HCT116 (cell line): ENCODE results near the gene OR11H7. TPM values are rescaled to one million over a fixed set of nuclear protein-coding genes. Genes with fewer than 3 reads are reported as not detected.

ENCODE experiments used
- ATAC-seq: fragments of 200-7000 bp; cut with Tn5 transposase; 2 replicates; pipeline ENCODE4 v1.9.1; 2020; ENCODE audit warnings: mild to moderate bottlenecking, moderate library complexity
- BruUV-seq: library from RNA; stranded (reverse); fragments of 400-500 nt; replicated peaks from 2 replicates; lab custom pipeline; 2021; lab: Mats Ljungman, UMichigan
- CTCF ChIA-PET: fragments of 300-600 bp; sonication (Branson Sonifier 250); formaldehyde crosslinking; loops from one replicate; lab custom pipeline; 2021; ENCODE audit warnings: antibody characterized with exemption; lab: Charles Lee
- POLR2A ChIA-PET: fragments of 300-600, 350-600 bp; sonication (Branson Sonifier 250); formaldehyde crosslinking; loops from one replicate; lab custom pipeline; 2021; ENCODE audit warnings: antibody characterized with exemption; lab: Charles Lee
- RAD21 ChIA-PET, 2 experiments: fragments of 300-600 bp; sonication (Branson Sonifier 250); formaldehyde crosslinking; loops; one replicate each; lab custom pipeline; 2023; ENCODE audit warnings: low total read pairs in 2 of 2; ENCODE audit not compliant: uncharacterized antibody in 2 of 2, unreplicated experiment in 2 of 2, low non-redundant PET in 1 of 2; lab: Charles Lee
- DNase-seq: peaks from one replicate; pipeline ENCODE4 v3.0.0-alpha.2; 2010; ENCODE audit warnings: low read depth, low spot score
- H2AFZ ChIP-seq: fragments of 200-600 bp; shearing (Covaris generic), sonication (generic); 2 replicates; pipeline ENCODE4 v1.6.1; 2017; ENCODE audit warnings: low read depth, mixed run types, mixed read lengths, antibody characterized with exemption, low read length; ENCODE audit not compliant: poor library complexity, severe bottlenecking
- H3K27ac ChIP-seq: 2 replicates; pipeline ENCODE4 v1.5.1; 2012; ENCODE audit warnings: low read depth, low read length
- H3K27me3 ChIP-seq: fragments of 200-600 bp; sonication (generic); 2 replicates; pipeline ENCODE4 v1.6.1; 2016; ENCODE audit warnings: mixed run types, low read length, mixed read lengths; ENCODE audit not compliant: insufficient read depth
- H3K36me3 ChIP-seq, 2 experiments: fragments of 200-500 bp in 1 of 2; fragments of 200-600 bp in 1 of 2; sonication (Bioruptor generic) in 1 of 2; sonication (generic) in 1 of 2; 2 replicates each; pipeline versions ENCODE4 v1.5.1 to v1.6.1; 2014 to 2016; ENCODE audit warnings: low read length in 2 of 2, inconsistent platforms in 1 of 2, mixed read lengths in 1 of 2, mixed run types in 1 of 2; ENCODE audit not compliant: insufficient read depth in 2 of 2, control insufficient read depth in 1 of 2
- H3K4me1 ChIP-seq, 2 experiments: fragments of 200-600 bp in 1 of 2; sonication (generic) in 1 of 2; 2 replicates each; pipeline versions ENCODE4 v1.5.1 to v1.6.1; 2012 to 2017; ENCODE audit warnings: low read length in 2 of 2, inconsistent platforms in 1 of 2, mild to moderate bottlenecking in 1 of 2, mixed read lengths in 1 of 2, mixed run types in 1 of 2, moderate library complexity in 1 of 2; ENCODE audit not compliant: insufficient read depth in 2 of 2, control insufficient read depth in 1 of 2
- H3K4me2 ChIP-seq: fragments of 200-600 bp; sonication (generic); 2 replicates; pipeline ENCODE4 v1.6.1; 2017; ENCODE audit warnings: mixed run types, low read length, mixed read lengths
- H3K4me3 ChIP-seq, 2 experiments: fragments of 200-600 bp in 1 of 2; sonication (generic) in 1 of 2; replicated peaks in 1 of 2; 2 replicates each; pipeline ENCODE4 v1.5.1; 2011 to 2016; ENCODE audit warnings: low read length in 2 of 2, control low read depth in 1 of 2, low read depth in 1 of 2, mild to moderate bottlenecking in 1 of 2, mixed read lengths in 1 of 2, mixed run types in 1 of 2
- H3K79me2 ChIP-seq: fragments of 200-600 bp; sonication (generic); 2 replicates; pipeline ENCODE4 v1.6.1; 2017; ENCODE audit warnings: mild to moderate bottlenecking, mixed run types, low read length, moderate library complexity, mixed read lengths; ENCODE audit not compliant: insufficient read depth
- H3K9ac ChIP-seq: fragments of 200-600 bp; sonication (generic); 2 replicates; pipeline ENCODE4 v1.6.1; 2016; ENCODE audit warnings: low read length, mixed read lengths
- H3K9me2 ChIP-seq: fragments of 200-600 bp; sonication (generic), shearing (Covaris generic); 2 replicates; pipeline ENCODE4 v1.6.1; 2017; ENCODE audit warnings: mixed run types, mild to moderate bottlenecking, moderate library complexity; ENCODE audit not compliant: insufficient read depth
- H3K9me3 ChIP-seq, 2 experiments: fragments of 200-500 bp in 1 of 2; fragments of 200-600 bp in 1 of 2; sonication (Bioruptor generic) in 1 of 2; sonication (generic) in 1 of 2; 2 replicates each; pipeline ENCODE4 v1.6.1; 2014 to 2017; ENCODE audit warnings: low read length in 2 of 2, mixed read lengths in 2 of 2, inconsistent platforms in 1 of 2, low read depth in 1 of 2, mild to moderate bottlenecking in 1 of 2, mixed run types in 1 of 2, moderate library complexity in 1 of 2; ENCODE audit not compliant: control insufficient read depth in 1 of 2, insufficient read depth in 1 of 2
- H4K20me1 ChIP-seq: fragments of 200-600 bp; sonication (generic), shearing (Covaris generic); 2 replicates; pipeline ENCODE4 v1.6.1; 2017; ENCODE audit warnings: mixed run types, mild to moderate bottlenecking, moderate library complexity; ENCODE audit not compliant: insufficient read depth
- ELF1 ChIP-seq: IDR thresholded peaks from 2 replicates; pipeline ENCODE4 v1.6.1; 2012; ENCODE audit warnings: low read depth, borderline replicate concordance
- FOSL1 ChIP-seq: IDR thresholded peaks from 2 replicates; pipeline ENCODE4 v1.6.1; 2012; ENCODE audit warnings: low read depth
- POLR2A ChIP-seq: IDR thresholded peaks from 2 replicates; pipeline ENCODE4 v1.7.0; 2011; ENCODE audit warnings: borderline replicate concordance; ENCODE audit not compliant: insufficient read depth, insufficient read length; ENCODE audit errors: extremely low read depth
- SIN3A ChIP-seq: IDR thresholded peaks from 2 replicates; pipeline ENCODE4 v1.6.1; 2012; ENCODE audit warnings: low read depth
- TCF7L2 ChIP-seq: IDR thresholded peaks from 2 replicates; pipeline ENCODE4 v1.7.0; 2011; ENCODE audit warnings: borderline replicate concordance, inconsistent platforms; ENCODE audit not compliant: insufficient read depth, insufficient read length; ENCODE audit errors: extremely low read depth
- ZNF274 ChIP-seq: fragments of 200-500 bp; sonication (Bioruptor generic); IDR thresholded peaks from 2 replicates; pipeline ENCODE4 v1.6.1; 2014; ENCODE audit warnings: mild to moderate bottlenecking, low read depth, low read length, inconsistent platforms
- intact Hi-C: fragments of 100-400 bp; cut with micrococcal nuclease; formaldehyde crosslinking; loops from 2 replicates; pipeline ENCODE4 v1.10.0; 2022
- total RNA-seq: library from RNA; stranded (reverse); gene quantifications from one replicate; pipeline ENCODE4 v1.2.1, GENCODE V29; 2021; ENCODE audit not compliant: unreplicated experiment
- TF ChIP-seq, protein P1 (sequence below): IDR thresholded peaks from 2 replicates; pipeline ENCODE4 v1.6.1; 2011; ENCODE audit warnings: mild to moderate bottlenecking, low read length, moderate library complexity; ENCODE audit not compliant: insufficient replicate concordance; ENCODE audit errors: extremely low read depth
- TF ChIP-seq, protein P2 (sequence below): IDR thresholded peaks from 2 replicates; pipeline ENCODE4 v1.6.1; 2012
- TF ChIP-seq, protein P3 (sequence below): IDR thresholded peaks from 2 replicates; pipeline ENCODE4 v1.6.1; 2012
- TF ChIP-seq, protein P4 (sequence below), 3 experiments: fragments of 200-600 bp in 1 of 3; sonication (generic) in 1 of 3; IDR thresholded peaks in 2 of 3; conservative IDR thresholded peaks in 1 of 3; 2 replicates each; pipeline ENCODE4 v1.5.1; 2012 to 2017; ENCODE audit warnings: low read depth in 2 of 3, low read length in 2 of 3, antibody characterized with exemption in 1 of 3, borderline replicate concordance in 1 of 3, control low read depth in 1 of 3, mild to moderate bottlenecking in 1 of 3, mixed read lengths in 1 of 3, mixed run types in 1 of 3, moderate library complexity in 1 of 3; ENCODE audit not compliant: insufficient read depth in 1 of 3
- TF ChIP-seq, protein P5 (sequence below): IDR thresholded peaks from 2 replicates; pipeline ENCODE4 v1.6.1; 2012; ENCODE audit warnings: low read depth

Gene OR11H7
- total RNA-seq, 1 experiment from 2014 or later, result not detected

DNA sequence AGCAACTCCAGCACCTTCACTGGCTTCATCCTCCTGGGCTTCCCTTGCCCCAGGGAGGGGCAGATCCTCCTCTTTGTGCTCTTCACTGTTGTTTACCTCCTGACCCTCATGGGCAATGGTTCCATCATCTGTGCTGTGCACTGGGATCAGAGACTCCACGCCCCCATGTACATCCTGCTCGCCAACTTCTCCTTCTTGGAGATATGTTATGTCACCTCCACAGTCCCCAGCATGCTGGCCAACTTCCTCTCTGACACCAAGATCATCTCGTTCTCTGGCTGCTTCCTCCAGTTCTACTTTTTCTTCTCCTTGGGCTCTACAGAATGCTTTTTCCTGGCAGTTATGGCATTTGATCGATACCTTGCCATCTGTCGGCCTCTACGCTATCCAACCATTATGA lies 31.3 kb upstream of the OR11H7 start (continued):
- TF ChIP-seq, protein P1, sequence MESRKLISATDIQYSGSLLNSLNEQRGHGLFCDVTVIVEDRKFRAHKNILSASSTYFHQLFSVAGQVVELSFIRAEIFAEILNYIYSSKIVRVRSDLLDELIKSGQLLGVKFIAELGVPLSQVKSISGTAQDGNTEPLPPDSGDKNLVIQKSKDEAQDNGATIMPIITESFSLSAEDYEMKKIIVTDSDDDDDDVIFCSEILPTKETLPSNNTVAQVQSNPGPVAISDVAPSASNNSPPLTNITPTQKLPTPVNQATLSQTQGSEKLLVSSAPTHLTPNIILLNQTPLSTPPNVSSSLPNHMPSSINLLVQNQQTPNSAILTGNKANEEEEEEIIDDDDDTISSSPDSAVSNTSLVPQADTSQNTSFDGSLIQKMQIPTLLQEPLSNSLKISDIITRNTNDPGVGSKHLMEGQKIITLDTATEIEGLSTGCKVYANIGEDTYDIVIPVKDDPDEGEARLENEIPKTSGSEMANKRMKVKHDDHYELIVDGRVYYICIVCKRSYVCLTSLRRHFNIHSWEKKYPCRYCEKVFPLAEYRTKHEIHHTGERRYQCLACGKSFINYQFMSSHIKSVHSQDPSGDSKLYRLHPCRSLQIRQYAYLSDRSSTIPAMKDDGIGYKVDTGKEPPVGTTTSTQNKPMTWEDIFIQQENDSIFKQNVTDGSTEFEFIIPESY, result no peak
- no peak for TF ChIP-seq POLR2A
- TF ChIP-seq, protein P2, sequence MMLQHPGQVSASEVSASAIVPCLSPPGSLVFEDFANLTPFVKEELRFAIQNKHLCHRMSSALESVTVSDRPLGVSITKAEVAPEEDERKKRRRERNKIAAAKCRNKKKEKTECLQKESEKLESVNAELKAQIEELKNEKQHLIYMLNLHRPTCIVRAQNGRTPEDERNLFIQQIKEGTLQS, result no peak

DNA sequence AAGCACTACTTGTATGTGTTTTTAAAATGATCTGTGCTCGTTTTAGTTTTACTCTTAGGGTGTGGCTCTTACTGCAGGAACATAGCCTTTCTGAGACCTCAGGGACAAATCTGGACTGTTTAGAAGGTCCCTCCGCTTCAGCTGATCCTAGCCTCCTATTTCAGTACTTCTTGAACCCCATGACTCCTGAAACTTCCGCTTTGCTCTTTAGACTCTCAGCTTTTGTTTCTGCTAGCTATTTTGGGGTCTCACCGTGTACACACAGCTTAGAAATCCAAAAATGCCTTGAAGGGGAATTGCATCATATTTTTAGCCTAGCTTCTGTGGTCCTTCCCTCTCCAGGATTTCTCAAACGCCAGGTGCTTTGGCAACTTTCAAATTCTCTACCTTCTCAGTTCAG lies 29.8 kb upstream of the OR11H7 start:
- RAD21 ChIA-PET, result no interaction called here
- H3K4me1 ChIP-seq, result no peaks in the 10 kb centered on the region
- no TSS peak for BruUV-seq
- H3K27me3 ChIP-seq, result 0 out of 2 replicates have a peak, but pooled peaks cover 4% of the 10 kb centered on the region
- no peaks in the 10 kb centered on the region for H3K79me2 ChIP-seq
- H2AFZ ChIP-seq, result no peak overlapping the region
- H3K9me2 ChIP-seq, result no peaks in the 10 kb centered on the region
- no peaks in the 10 kb centered on the region for H4K20me1 ChIP-seq
- H3K36me3 ChIP-seq, result no peaks in the 10 kb centered on the region
- no peak for TF ChIP-seq FOSL1
- TF ChIP-seq, protein P3, sequence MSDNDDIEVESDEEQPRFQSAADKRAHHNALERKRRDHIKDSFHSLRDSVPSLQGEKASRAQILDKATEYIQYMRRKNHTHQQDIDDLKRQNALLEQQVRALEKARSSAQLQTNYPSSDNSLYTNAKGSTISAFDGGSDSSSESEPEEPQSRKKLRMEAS, result no peak
- TF ChIP-seq SIN3A, result no peak
- no peak for TF ChIP-seq ELF1
- TF ChIP-seq ZNF274, result no peak
- TF ChIP-seq, protein P4, sequence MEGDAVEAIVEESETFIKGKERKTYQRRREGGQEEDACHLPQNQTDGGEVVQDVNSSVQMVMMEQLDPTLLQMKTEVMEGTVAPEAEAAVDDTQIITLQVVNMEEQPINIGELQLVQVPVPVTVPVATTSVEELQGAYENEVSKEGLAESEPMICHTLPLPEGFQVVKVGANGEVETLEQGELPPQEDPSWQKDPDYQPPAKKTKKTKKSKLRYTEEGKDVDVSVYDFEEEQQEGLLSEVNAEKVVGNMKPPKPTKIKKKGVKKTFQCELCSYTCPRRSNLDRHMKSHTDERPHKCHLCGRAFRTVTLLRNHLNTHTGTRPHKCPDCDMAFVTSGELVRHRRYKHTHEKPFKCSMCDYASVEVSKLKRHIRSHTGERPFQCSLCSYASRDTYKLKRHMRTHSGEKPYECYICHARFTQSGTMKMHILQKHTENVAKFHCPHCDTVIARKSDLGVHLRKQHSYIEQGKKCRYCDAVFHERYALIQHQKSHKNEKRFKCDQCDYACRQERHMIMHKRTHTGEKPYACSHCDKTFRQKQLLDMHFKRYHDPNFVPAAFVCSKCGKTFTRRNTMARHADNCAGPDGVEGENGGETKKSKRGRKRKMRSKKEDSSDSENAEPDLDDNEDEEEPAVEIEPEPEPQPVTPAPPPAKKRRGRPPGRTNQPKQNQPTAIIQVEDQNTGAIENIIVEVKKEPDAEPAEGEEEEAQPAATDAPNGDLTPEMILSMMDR (IDR thresholded peaks at IDR 0.05 in 2 of 3, conservative IDR thresholded peaks at IDR 0.05 in 1 of 3; ENCODE audit: borderline replicate concordance in 1 of 3, insufficient read depth in 1 of 3, low read depth in 2 of 3, low read length in 2 of 3), result no peak
- TF ChIP-seq TCF7L2, result no peak
- TF ChIP-seq, protein P5, sequence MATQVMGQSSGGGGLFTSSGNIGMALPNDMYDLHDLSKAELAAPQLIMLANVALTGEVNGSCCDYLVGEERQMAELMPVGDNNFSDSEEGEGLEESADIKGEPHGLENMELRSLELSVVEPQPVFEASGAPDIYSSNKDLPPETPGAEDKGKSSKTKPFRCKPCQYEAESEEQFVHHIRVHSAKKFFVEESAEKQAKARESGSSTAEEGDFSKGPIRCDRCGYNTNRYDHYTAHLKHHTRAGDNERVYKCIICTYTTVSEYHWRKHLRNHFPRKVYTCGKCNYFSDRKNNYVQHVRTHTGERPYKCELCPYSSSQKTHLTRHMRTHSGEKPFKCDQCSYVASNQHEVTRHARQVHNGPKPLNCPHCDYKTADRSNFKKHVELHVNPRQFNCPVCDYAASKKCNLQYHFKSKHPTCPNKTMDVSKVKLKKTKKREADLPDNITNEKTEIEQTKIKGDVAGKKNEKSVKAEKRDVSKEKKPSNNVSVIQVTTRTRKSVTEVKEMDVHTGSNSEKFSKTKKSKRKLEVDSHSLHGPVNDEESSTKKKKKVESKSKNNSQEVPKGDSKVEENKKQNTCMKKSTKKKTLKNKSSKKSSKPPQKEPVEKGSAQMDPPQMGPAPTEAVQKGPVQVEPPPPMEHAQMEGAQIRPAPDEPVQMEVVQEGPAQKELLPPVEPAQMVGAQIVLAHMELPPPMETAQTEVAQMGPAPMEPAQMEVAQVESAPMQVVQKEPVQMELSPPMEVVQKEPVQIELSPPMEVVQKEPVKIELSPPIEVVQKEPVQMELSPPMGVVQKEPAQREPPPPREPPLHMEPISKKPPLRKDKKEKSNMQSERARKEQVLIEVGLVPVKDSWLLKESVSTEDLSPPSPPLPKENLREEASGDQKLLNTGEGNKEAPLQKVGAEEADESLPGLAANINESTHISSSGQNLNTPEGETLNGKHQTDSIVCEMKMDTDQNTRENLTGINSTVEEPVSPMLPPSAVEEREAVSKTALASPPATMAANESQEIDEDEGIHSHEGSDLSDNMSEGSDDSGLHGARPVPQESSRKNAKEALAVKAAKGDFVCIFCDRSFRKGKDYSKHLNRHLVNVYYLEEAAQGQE, result no peak
- H3K4me2 ChIP-seq, result no peak overlapping the region
- no peaks in the 10 kb centered on the region for H3K9me3 ChIP-seq
- H3K27ac ChIP-seq, result no peak overlapping the region
- ATAC-seq, result no peak
- H3K4me3 ChIP-seq, result no peak overlapping the region
- no peak overlapping the region for H3K9ac ChIP-seq
- no peak for DNase-seq
- CTCF ChIA-PET, result no interaction called here
- POLR2A ChIA-PET, result no interaction called here
- intact Hi-C loops, result no loop called here
